Thoracic aorta (tissue), 2 donors: ENCODE results near the gene RAP1GAP2. TPM values are rescaled to one million over a fixed set of nuclear protein-coding genes. Genes with fewer than 3 reads are reported as not detected.

Source experiments
- ATAC-seq: fragments of 150-250 bp; one replicate; pipeline ENCODE4 v1.8.0; 2017; ENCODE audit warnings: low read depth; ENCODE audit not compliant: insufficient number of reproducible peaks, low FRiP score
- DNase-seq: peaks from one replicate; pipeline ENCODE4 v3.0.0-alpha.2; 2020; ENCODE audit warnings: low spot score
- H3K27ac ChIP-seq, 2 donors: fragments of 200-600 bp; sonication (generic); 1 replicate in 1 of 2; 2 replicates in 1 of 2; pipeline ENCODE4 v1.5.1; 2016; ENCODE audit warnings: mild to moderate bottlenecking in 2 of 2, moderate library complexity in 2 of 2
- H3K27me3 ChIP-seq: fragments of 200-600 bp; sonication (generic); replicated peaks from 2 replicates; pipeline ENCODE4 v1.6.0; 2016; ENCODE audit warnings: mild to moderate bottlenecking; ENCODE audit not compliant: insufficient read depth
- H3K36me3 ChIP-seq: fragments of 200-600 bp; sonication (generic); one replicate; pipeline ENCODE4 v1.5.1; 2016
- H3K4me1 ChIP-seq, 2 donors: fragments of 200-600 bp; sonication (generic); 1 replicate in 1 of 2; 2 replicates in 1 of 2; pipeline versions ENCODE4 v1.5.1 to v1.6.0; 2016; ENCODE audit warnings: low read depth in 2 of 2, mild to moderate bottlenecking in 1 of 2; ENCODE audit not compliant: control insufficient read depth in 1 of 2
- H3K4me3 ChIP-seq: fragments of 200-600 bp; sonication (generic); 2 replicates; pipeline ENCODE4 v1.5.1; 2016; ENCODE audit warnings: mild to moderate bottlenecking
- H3K9me3 ChIP-seq: fragments of 200-600 bp; sonication (generic); 2 replicates; pipeline ENCODE4 v1.5.1; 2016
- total RNA-seq, 2 donors: library from RNA; depleted of rRNA; stranded (reverse); fragments of >200 nt; gene quantifications; one replicate each; pipeline versions ENCODE4 v1.1.0 to v1.2.3, GENCODE V29; 2016
- TF ChIP-seq, protein P1 (sequence below): fragments of 200-600 bp; sonication (generic); IDR thresholded peaks from one replicate; pipeline ENCODE4 v1.5.1; 2019; ENCODE audit warnings: antibody characterized with exemption

The RAP1GAP2 gene
- total RNA-seq, 2 donors from 2014 or later: 10.0 to 12.4 TPM

DNA sequence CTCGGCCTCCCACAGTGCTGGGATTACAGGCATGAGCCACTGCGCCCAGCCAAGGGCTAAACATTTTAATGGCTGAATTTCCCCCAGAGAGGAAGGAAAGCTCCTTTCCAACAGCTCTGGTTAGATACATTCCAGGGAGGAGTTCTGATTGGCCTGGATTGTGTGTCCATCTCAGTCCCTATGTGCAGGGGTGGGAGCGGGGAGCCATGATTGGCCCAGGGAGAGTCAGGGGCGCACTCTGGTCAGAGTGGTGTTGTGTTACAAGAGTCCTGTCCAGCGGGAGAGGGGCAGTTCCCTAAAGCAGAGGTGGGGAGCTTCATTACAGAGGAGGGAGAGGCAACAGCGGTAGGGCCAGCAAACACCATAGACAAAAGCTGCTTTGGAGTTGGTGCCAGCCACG, 75.0 kb downstream of the RAP1GAP2 start:
- ATAC-seq (no peak), DNase-seq (no peak)
- no peaks in the 10 kb centered on the region for H3K27me3 ChIP-seq
- H3K4me1 ChIP-seq: peaks cover 3 to 12% of the 10 kb centered on the region in 2 donors
- no peaks in the 10 kb centered on the region for H3K36me3 ChIP-seq
- no peak overlapping the region for H3K4me3 ChIP-seq
- H3K27ac ChIP-seq: no peak overlapping the region
- H3K9me3 ChIP-seq: no peaks in the 10 kb centered on the region
- TF ChIP-seq, protein P1, sequence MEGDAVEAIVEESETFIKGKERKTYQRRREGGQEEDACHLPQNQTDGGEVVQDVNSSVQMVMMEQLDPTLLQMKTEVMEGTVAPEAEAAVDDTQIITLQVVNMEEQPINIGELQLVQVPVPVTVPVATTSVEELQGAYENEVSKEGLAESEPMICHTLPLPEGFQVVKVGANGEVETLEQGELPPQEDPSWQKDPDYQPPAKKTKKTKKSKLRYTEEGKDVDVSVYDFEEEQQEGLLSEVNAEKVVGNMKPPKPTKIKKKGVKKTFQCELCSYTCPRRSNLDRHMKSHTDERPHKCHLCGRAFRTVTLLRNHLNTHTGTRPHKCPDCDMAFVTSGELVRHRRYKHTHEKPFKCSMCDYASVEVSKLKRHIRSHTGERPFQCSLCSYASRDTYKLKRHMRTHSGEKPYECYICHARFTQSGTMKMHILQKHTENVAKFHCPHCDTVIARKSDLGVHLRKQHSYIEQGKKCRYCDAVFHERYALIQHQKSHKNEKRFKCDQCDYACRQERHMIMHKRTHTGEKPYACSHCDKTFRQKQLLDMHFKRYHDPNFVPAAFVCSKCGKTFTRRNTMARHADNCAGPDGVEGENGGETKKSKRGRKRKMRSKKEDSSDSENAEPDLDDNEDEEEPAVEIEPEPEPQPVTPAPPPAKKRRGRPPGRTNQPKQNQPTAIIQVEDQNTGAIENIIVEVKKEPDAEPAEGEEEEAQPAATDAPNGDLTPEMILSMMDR: no peak

- ATAC-seq: no peak
- TF ChIP-seq, protein P1: no peak
- Histone ChIP-seq H3K4me1 (peaks cover 3 to 12% of the 10 kb centered on the region in 2 donors), H3K9me3 (no peaks in the 10 kb centered on the region), H3K4me3 (no peak overlapping the region), H3K27ac (no peak overlapping the region), H3K27me3 (no peaks in the 10 kb centered on the region), H3K36me3 (no peaks in the 10 kb centered on the region)
- no peak for DNase-seq
These were observed 75.5 kb downstream of the RAP1GAP2 start for GRCh38 chr17:2871720-2872119.

- DNase-seq (no peak), ATAC-seq (no peak)
- H3K27me3 ChIP-seq: no peaks in the 10 kb centered on the region
- H3K4me1 ChIP-seq: peaks cover 3 to 10% of the 10 kb centered on the region in 2 donors
- no peaks in the 10 kb centered on the region for H3K36me3 ChIP-seq
- H3K4me3 ChIP-seq: no peak overlapping the region
- no peaks in the 10 kb centered on the region for H3K9me3 ChIP-seq
- TF ChIP-seq, protein P1: no peak
- H3K27ac ChIP-seq: no peak overlapping the region
These were observed 76.0 kb downstream of the RAP1GAP2 start for GRCh38 chr17:2872282-2872681.

DNA sequence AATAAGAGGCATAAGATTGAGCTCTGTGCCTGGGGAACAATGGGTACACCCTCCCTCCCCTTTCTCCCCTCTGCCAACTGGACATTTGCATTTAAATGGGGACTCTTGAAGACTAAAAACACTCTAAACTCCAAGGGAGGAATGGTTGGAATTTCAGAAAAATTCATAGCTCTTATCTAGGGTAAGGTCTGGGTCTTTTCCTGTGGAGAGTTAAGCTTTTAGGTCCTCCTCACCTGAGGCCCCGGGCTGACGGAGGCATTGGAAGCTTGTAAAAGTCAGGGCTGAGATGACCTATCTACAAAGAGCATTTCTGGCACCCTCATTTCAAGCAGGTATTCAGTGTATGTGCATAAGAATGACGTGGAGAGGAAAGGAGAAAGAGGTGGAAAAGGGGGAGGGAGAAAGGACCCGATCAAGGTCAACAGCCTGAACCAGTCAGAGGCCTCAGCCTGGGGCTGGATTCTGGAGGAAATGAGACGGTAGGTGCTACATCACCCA, 78.0 kb downstream of the RAP1GAP2 start:
- TF ChIP-seq, protein P1: no peak
- Histone ChIP-seq H3K36me3 (no peaks in the 10 kb centered on the region), H3K9me3 (no peaks in the 10 kb centered on the region), H3K27me3 (no peaks in the 10 kb centered on the region), H3K4me3 (no peak overlapping the region), H3K27ac (no peak overlapping the region), H3K4me1 (no peaks in the 10 kb centered on the region)
- ATAC-seq (no peak), DNase-seq (no peak)

- no peaks in the 10 kb centered on the region for H3K4me1 ChIP-seq
- H3K27me3 ChIP-seq: no peaks in the 10 kb centered on the region
- H3K9me3 ChIP-seq: no peaks in the 10 kb centered on the region
- no peaks in the 10 kb centered on the region for H3K36me3 ChIP-seq
- H3K27ac ChIP-seq: no peak overlapping the region
- TF ChIP-seq, protein P1: no peak
- ATAC-seq (no peak), DNase-seq (no peak)
- no peak overlapping the region for H3K4me3 ChIP-seq
These were observed 79.4 kb downstream of the RAP1GAP2 start for GRCh38 chr17:2875608-2876007.
